HG03575 (cell line): ENCODE data around the gene RTTN.
A peak's percentile ranks its signal among the peaks of the same experiment; 100 is the strongest.

Experiments
- ATAC-seq: cut with Tn5 transposase; IDR thresholded peaks from one replicate; pipeline ENCODE4 v1.9.1; 2021; ENCODE audit not compliant: unreplicated experiment, insufficient number of reproducible peaks, low FRiP score; ENCODE audit errors: extremely low read depth

RTTN gene

DNA sequence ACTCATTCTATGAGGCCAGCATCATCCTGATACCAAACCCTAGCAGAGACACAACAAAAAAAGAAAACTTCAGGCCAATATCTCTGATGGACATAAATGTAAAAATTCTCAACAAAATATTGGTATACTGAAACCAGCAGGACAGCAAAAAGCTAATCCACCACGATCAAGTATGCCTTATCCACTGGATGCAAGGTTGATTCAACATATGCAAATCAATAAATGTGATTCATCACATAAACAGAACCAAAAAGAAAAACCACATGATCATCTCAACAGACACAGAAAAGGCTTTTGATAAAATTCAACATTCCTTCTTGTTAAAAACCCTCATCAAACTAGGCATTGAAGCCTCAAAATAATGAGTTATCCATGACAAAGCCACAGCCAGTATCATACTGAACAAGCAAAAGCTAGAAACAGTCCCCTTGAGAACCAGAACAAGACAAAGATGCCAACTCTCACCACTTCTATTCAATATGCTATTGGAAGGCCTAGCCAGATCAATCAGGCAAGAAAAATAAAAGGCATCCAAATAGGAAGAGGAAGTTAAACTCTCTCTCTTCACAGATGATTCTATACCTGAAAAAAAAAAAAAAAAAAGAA lies 45.3 kb downstream of the RTTN start:
- ATAC-seq = no peak

DNA sequence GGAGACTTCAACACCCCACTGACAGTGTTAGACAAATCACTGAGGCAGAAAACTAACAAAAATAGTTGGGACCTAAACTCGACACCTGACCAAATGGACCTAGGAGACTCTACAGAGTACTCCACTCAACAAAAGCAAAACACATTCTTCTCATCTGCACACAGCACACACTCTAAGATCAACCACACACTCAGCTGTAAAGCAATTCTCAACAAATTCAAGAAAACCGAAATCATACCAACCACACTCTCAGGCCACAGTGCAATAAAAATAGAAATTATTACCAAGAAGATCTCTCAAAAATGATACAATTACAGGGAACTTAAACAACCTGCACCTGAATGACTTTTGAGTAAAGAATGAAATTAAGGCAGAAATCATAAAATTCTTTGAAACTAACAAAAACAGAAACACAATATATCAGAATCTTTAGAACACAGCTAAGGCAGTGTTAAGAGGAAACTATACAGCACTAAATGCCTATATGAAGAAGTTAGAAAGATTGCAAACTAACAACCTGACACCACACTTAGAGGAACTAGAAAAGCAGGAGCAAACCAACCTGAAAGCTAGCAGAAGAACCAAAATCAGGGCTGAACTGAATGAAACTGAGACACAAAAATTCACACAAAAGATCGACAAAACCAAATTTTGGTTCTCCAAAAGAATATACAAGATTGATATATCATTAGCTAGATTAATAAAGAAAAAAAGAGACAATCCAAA lies 46.3 kb downstream of the RTTN start:
- peak; percentile 76 for ATAC-seq

DNA sequence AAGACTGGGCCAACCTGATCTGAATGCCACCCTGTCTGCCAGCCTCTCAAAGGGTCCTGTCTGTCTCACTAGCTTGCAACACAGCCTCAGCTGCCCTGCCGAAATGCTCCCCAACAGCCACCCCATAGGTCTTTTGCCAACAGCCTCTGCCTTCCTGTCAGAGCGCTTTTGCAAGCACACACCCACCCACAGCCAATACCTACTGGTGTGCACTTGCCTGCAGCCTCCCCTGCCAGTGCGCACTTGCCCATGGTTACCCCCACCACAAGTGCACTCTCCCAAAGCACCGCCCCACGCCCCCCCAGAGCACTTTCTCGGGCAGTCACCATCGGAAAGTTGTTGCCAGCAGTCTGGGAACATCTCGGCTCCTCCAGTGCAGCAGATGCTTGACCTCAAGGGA lies 48.6 kb downstream of the RTTN start:
- ATAC-seq = no peak

DNA sequence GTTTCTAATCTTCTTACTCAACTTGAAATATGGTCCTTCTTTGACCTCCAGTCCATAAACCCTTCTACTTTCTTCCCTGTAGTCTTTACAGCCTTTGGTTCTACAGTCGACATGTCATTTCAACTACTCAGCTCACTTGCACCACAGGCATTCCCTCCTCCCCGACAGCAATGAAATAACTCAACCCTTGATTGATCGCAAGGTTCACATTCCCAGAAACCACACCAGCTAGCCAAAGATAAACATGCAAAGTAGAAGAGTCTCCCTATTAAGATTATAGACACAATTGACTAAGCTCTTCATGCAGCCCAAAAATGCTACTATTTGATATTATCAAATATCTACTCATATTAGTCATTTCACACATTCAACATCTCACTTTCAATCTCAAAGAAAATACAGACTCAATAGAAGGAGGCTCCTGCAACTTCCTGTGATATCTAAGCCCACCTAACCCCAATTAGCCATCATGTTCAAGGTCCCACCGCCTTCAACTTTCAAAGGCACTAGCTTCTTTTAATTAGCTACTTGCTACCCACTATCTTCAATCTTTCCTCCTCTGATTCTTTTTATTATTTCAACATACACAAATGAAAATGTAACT lies 50.8 kb downstream of the RTTN start:
- no peak for ATAC-seq

DNA sequence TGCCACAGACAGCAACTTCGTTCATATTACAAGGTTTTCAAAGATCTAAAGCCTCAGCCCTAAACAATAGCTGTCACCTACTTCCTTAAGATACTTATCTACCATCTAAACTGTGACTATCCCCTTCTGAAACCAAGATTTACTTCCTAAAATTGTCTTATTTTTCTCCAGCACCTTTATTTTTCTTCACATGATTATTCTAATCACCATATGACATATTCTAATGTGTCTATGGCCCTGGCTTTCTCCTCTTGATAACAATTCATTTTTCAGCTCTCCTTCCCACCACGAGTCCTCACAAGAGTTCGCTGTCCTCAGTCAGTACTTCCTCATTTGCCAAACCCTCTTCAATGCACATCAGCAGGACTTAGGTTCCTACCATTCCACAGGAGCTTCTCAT lies 53.9 kb downstream of the RTTN start:
- no peak for ATAC-seq

DNA sequence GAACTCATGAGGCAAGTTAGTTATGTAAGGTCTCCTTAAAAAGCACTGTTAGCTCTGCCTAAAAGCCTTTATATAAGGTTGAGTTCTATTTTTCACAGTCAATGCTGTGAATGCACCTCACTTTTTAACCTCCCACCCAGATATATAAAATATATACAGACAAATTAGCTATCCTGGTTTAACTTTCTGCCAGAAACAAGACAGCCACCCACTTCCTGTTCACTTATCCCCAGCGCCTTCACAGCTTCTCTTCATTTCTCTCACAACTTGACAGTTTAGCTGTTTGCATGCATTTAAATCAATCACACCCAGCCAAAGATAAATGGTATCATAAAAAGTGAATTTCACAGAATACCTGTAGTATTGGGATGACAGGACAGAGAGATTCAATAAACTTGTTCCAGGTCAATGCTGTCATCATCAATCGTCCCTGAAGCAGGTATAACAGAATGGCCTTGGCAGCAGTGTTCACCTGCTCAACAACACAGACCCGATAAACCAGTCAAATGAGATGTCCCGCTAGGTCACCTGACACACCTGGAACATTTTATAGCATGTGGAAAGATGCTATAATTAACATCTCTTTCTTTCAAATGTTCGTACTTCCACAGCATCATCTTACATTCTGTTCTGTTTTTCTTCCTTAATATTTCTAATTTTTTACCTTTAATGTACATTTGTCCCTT lies 55.7 kb downstream of the RTTN start:
- no peak for ATAC-seq

DNA sequence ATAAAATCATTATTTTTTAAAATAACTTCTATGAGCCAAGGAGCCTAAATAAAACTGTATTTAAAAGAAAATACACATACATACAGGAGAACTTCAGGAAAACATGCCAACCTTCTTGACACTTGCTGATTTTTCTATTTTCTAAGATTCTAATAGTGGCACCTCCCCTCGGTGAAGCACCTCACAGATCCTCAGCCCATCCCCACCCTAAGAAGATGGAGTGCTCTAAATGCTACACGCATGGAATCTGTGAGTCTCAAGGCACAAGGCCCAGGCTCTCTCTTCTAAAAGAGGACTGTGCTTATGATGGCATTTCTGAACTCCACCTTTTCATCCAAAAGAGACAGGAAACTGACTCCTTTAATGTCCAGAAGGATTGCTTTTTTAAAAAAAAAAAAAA lies 56.3 kb downstream of the RTTN start:
- no peak for ATAC-seq

DNA sequence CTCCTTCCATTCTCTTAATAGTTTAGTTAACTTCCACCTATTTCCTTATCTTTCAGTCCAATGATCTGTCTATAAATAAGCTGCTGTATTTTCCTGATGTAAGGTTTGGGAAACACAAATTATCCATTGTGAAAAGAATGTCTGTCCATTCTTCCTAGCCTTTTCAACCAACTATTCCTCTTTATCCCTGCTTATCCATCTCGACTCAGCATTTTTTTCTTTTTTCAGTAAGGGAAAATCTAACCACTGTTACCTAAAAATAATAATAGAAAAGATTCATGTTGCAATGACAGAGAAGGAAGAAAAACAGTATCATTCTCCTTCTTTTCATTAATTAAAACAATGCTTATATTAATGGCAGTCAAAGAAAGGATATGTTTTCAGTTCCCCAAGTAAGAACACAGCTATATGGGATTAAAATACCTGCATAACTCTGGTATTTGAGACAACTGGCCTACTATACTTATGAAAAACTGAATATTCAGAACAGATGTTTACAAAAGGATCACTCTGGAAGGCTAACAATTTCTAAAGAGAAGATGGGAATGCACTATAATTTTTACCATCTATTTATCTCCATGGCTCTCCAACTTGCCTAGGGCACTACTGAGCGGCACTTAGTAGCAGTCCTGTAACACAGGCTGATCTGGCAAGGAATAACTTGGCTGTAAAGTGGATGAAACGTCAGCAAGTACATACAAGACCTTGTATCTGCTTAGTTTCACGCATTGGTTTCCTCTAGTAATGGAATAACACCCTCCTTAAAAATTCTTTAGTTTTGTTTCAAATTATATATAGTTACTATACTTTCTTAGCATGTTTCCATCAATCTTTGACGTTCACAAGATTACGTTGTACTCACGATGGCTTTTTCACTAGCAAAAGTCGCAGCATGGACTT lies 57.2 kb downstream of the RTTN start:
- ATAC-seq = no peak

DNA sequence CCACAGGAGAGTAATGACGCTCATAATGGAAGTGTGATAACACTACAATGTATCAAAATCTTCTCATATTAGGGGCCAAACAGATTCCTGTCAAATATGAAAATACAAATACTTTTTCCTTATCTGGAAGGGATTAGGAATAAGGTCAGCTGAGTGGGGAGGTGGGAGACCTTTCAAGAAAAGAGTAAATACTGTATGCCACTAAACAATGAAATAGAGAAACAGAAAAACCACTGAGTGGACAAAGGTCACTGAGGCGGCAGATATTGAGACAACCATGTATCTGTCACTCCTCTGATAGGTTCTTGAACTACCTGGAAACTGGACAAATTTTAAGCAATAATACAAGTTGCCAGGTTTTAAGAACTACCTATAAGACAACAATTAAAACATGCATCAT lies 59.3 kb downstream of the RTTN start:
- no peak for ATAC-seq

DNA sequence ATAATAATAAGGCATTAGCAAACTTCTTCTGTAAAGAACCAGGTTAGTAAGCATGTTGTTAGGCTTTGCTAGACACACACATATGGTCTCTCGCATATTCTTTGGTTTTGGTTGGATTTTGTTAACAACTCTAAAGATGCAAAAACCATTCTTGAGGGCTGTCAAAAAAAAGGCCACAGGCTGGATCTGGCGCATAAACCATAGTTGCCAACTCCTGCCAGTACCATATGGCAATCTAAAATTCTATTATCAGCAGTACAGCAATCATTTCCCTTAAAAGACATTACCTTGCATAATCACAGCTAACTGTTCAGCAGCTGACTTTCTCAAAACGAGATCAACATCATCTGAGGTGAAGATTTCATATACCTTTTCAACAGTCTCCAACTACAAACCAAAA lies 63.5 kb downstream of the RTTN start:
- no peak for ATAC-seq

DNA sequence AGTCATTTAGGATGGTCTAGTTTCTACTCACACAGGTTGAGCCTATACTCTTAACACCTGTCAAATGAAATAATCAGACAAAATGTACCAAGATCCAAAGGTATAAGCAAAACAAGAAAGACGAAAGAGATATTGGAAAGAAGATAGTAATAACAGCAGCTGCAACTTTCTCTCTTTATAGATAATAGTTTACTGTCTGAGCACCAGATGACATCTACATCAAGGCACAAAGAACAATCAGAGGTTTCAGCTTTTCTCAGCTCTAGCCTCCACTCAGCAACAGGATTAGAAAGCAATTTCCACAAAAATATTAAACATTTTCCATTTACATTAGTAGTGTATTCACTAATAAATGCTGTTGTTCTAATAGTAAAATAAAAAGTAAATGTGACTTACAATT lies 66.3 kb downstream of the RTTN start:
- no peak for ATAC-seq

DNA sequence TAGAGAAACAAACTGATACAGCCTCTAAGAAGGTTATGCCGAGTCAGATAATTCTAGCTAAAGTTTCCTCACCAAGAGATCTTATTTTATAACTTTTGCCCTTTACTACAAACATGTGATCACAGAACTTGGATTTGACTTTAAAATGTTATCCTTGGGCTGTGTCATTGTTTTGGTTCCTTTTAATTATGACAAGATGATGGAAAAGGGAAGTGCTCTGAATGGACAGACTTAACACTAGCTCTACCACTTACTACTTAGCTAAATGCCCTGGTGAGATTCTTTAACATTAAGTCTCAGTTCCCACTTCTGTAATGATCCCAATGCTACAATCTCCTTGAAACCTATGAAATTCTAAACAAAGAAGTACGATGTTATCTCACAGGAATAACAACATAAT lies 69.9 kb downstream of the RTTN start:
- ATAC-seq = no peak

DNA sequence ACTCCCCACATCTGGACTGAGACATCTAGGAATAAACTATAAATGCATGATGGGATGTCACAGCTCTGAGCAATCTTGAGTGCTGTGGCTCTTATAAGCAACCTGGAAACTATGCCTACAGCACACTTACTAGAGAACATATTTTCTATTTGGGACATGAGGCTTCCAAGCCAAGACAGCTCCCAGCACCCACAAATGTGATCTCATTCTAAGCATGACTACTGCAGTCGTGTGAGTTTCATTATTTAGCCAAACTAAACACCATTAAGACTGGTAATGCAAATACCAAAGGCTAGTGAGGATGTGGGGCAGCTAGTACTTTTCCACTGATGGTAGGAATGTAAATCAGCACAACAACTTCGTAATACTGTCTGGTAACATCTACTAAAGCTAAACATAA lies 72.5 kb downstream of the RTTN start:
- no peak for ATAC-seq

DNA sequence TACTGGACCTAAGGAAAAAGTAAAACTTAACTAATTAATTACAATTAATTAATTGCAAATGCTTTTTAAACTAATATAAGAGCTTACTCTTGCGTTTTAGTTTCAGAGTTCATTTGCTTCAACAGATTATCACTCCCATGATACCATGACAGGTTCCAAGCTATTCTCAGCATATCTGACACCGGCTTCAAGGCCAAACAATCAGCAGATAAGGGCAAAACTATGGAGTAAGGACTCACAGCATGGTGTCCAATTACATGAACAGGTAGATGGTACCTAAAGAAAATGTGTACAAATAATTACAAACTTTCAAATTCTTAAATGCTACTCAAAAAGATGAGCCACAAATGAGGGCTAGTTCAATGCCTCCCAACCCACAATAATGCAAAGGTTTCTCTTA lies 77.2 kb downstream of the RTTN start:
- ATAC-seq = no peak

DNA sequence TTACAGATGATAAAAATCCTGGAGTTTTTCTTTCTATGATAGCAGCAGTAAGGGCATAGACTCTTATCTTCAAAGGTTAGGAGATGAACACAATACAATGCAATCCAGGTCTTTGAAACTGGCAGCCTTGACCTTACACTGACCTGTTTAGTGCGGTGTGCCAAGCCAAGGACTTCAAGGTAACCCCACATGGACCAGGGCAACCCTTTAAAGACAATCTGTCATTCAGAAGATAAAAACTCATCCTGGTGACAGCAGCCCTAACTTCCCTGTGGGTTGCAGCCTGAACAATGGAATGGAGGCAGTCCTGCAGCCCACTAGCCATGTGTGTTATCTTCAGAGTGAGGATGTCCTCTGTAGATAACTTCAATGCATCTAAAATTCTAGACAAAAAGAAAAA lies 78.1 kb downstream of the RTTN start:
- ATAC-seq = no peak

DNA sequence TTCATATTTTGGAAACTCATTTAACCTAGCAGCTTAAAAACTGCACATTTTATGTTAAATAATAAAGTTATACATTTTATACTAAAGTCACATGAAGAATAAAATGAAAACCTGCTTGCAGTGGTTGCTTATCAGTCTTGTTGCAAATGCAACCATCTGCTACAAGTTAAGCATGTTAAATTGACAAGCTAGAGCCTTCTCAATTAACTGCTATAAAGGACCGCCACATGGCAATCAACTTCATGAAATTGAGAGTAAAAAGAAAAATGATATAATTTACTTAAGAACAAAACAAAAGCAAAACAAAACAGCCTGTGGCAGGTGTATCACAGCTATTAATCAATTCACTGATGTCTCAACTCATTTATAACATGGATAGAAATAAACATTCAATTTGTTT lies 78.7 kb downstream of the RTTN start:
- ATAC-seq = no peak

DNA sequence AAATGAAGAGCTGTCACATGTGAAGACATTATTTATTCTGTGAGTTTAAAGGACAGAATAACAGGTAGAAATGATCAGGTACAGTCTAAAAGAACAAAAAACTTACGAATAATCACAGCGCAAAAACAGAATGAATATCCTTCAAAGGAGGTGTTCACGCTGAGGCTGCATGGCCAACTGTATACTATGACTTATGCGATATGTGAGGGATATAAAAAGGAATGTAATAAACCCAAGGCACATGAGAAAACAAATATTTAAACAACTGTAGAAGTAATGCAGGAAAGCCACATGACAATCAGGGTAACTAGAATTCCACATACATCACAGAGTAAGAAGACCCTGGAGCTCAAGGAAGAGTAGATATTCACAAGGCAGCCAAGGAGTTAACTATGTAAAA lies 81.3 kb downstream of the RTTN start:
- no peak for ATAC-seq

DNA sequence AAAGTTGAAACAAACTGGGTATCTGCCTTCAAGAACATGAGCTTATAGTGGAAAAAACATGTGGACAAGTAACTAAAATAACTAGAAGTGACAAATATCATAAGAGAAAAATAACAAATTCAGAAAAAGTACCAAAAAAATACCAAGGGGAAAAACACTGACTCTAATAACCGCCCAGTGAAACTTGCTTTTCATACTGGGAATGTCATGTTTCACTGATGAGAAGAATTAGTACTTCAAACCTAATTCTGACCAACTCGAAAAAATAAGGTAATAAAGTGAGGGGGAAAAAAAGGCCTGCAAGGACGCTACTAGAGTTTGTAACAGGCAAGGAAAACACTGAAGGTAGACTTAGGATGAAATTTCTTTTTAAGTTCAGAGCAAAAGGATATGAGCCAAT lies 83.6 kb downstream of the RTTN start:
- ATAC-seq = no peak

DNA sequence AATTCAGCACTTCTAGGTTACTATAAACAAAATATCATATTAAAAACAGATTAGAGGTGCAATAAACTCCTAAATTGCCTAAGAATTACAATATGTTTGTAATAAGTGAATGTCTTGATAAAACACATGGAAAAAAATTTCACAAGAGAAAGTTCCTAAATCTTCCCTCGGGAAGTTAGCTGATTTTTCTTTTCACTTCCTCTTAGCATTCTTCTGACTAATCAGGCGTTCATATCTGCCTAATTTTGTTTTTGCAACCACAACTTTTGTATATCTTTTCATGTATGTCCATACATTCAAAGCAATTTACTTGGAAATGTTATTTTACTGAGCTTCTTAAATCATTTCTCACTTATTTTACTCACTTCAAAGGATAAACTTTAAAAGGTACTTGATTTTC lies 88.5 kb downstream of the RTTN start:
- ATAC-seq = no peak
